ENCODE data around the gene KLHDC10.
"Not testable (repeated sequence)": the region's sequence is repeated elsewhere in the genome, so short reads cannot be mapped to it uniquely, and the experiment has no call there.

KLHDC10 gene

DNA sequence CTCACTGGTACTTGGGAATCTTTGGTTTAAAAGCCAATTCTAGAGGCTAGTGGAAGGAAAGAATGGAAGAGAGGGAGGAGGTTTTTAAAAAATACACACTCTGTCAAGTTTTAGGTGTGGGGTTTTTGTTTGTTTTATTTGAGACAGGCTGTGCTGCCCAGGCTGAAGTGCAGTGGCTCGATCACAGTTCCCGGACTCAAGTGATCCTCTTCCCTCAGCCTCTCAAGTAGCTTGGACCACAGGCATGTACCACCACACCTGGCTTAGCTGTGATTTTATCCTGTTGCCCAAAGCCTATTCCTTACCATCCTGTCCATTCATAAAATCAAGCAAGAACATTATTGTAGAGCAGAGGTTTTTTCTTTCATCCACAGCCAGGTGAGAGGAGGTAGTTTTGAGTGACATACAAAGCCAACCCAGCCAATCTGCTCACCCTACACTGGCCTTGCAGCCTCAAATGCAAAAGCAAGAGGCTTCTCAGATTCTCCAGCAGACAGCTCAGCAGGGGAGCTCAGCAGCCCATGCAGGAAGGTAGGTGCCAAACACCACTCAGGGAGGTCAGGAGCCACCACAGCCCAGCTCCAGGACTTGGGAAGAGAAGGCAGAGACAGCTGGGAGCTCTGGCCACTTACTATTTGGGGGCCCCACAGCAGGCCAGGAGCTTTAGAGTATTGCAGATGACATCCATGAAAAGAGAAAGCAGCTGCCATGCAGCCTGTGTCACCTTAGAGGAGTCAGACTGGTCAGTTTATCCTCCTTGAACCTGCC, 69.0 kb downstream of the KLHDC10 start:
- H3K27me3 ChIP-seq (ENCODE audit: control insufficient read depth, insufficient read depth, low read length), result no peaks in the 10 kb centered on the region
- no peak overlapping the region for H3K9ac ChIP-seq (ENCODE audit: low read length)
- no peaks in the 10 kb centered on the region for H3K9me3 ChIP-seq (ENCODE audit: control insufficient read depth, low read length)
- H3K36me3 ChIP-seq (ENCODE audit: control insufficient read depth, insufficient read depth, low read length), result no peaks in the 10 kb centered on the region
- H3K4me3 ChIP-seq (ENCODE audit: low read length), result no peak overlapping the region
- peaks cover 17% of the 10 kb centered on the region for H3K4me1 ChIP-seq (ENCODE audit: control insufficient read depth, insufficient read depth, low read length)

DNA sequence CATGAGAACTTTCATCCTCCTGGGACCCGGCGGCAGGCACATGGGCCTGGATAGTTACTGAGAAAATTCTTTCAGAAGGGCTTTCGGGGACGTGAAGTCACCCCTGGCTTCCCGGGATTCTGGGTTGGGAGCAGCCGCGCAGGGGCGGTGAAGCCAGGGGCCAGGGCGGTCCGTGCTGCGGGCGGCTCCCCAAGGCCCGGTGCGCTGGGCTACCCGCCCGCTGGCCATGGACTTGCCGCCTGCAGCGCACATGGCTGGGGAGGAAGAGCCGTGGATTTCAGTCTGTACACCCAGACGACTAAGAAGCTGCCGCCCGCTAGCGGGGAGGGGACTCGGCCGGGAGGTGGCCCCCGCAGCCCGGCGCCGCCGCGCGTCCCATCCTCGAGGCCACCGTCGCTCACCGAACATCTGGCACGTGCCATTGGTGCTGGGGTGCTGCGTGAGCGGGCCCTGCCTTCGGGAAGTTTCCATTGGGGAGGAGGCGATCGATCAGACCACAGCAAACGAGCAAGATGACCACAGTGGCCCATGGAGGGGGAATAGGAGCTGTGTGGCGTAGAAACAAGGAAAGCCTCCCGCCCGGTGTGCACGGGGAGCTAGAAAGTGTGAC, 70.3 kb downstream of the KLHDC10 start:
- Histone ChIP-seq H3K4me1 (ENCODE audit: control insufficient read depth, insufficient read depth, low read length) (peaks cover 17% of the 10 kb centered on the region), H3K9ac (ENCODE audit: low read length) (peak overlapping the region; percentile 96), H3K36me3 (ENCODE audit: control insufficient read depth, insufficient read depth, low read length) (no peaks in the 10 kb centered on the region), H3K27me3 (ENCODE audit: control insufficient read depth, insufficient read depth, low read length) (no peaks in the 10 kb centered on the region), H3K9me3 (ENCODE audit: control insufficient read depth, low read length) (no peaks in the 10 kb centered on the region), H3K4me3 (ENCODE audit: low read length) (peak overlapping the region; percentile 61)

DNA sequence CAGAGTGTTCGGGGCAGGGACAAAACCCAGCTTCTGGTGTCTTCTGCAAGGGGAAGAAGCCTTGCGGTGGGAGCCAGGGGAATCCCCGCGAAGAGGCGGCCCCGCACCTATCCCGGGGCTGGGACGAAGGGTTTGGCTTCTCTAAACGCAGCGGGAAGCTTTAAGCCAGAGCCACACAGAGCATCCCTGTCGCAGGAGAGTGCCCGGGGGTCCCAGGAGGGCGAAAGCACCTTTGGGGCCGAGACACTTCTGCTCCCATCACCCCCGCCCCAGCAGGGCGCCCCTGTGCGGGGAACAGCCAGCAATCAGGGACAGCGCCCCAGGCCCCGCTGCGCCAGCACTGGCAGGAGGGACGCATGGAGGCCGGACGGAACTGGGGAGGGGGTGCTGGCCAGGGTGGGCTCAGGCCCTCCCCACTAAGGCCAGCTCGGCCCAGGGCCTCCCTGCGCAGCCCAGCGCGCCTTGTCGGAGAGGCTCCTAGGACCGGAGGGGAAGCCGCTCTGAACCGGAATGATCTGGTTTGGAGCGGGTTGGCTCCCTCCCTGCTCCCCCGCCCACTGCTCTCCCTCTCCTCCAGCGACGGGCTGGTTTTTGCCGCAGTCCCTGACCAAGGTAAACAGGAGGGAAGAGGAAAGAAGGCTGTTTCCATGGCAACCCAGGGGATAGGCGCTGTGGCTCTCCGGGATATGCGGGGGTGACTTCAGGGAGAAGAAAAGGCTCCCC, 71.0 kb downstream of the KLHDC10 start:
- H3K27me3 ChIP-seq (ENCODE audit: control insufficient read depth, insufficient read depth, low read length), result no peaks in the 10 kb centered on the region
- H3K4me1 ChIP-seq (ENCODE audit: control insufficient read depth, insufficient read depth, low read length), result peaks cover 17% of the 10 kb centered on the region
- no peaks in the 10 kb centered on the region for H3K9me3 ChIP-seq (ENCODE audit: control insufficient read depth, low read length)
- peak overlapping the region; percentile 61 for H3K4me3 ChIP-seq (ENCODE audit: low read length)
- H3K36me3 ChIP-seq (ENCODE audit: control insufficient read depth, insufficient read depth, low read length), result no peaks in the 10 kb centered on the region
- peak overlapping the region; percentile 96 for H3K9ac ChIP-seq (ENCODE audit: low read length)

DNA sequence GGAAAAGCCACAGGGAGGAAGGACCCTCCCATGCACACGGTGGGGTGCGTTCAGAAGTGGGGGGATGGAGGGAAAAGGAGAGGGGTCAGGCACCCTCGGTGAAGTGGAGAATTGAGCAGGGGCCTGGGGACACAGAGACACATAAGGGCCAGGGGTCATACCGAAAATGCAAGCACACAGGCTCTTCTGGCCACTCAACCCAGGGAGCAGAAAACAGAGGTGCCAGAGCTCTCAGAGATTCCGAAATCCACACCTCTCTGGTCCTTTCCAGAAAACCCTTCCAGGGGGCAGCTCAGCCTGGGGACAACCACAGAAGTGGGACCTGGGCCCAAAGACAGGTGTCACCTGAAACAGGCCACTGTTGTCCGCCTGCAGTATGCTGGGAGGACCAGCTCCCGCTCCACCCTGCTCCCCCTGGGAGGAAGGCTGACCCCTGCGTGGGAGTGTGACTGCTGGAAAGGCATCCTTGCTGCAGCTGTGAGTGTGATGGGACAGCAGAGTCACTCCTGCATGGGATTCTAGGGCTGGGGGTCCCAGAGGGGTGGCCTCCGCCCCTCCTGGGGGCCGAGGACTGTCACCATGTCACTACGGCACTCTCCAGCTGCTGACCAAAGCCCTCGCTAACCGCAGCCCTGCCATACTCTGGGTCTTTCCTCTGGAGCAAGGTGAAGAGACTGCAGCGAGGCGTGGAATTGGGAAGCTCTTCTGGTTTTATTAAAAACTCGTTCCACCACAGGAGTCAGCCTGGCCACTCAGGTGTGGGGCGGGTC, 71.7 kb downstream of the KLHDC10 start:
- peak overlapping the region; percentile 61 for H3K4me3 ChIP-seq (ENCODE audit: low read length)
- no peaks in the 10 kb centered on the region for H3K27me3 ChIP-seq (ENCODE audit: control insufficient read depth, insufficient read depth, low read length)
- H3K36me3 ChIP-seq (ENCODE audit: control insufficient read depth, insufficient read depth, low read length), result no peaks in the 10 kb centered on the region
- peak overlapping the region; percentile 96 for H3K9ac ChIP-seq (ENCODE audit: low read length)
- H3K9me3 ChIP-seq (ENCODE audit: control insufficient read depth, low read length), result no peaks in the 10 kb centered on the region
- H3K4me1 ChIP-seq (ENCODE audit: control insufficient read depth, insufficient read depth, low read length), result peaks cover 17% of the 10 kb centered on the region

DNA sequence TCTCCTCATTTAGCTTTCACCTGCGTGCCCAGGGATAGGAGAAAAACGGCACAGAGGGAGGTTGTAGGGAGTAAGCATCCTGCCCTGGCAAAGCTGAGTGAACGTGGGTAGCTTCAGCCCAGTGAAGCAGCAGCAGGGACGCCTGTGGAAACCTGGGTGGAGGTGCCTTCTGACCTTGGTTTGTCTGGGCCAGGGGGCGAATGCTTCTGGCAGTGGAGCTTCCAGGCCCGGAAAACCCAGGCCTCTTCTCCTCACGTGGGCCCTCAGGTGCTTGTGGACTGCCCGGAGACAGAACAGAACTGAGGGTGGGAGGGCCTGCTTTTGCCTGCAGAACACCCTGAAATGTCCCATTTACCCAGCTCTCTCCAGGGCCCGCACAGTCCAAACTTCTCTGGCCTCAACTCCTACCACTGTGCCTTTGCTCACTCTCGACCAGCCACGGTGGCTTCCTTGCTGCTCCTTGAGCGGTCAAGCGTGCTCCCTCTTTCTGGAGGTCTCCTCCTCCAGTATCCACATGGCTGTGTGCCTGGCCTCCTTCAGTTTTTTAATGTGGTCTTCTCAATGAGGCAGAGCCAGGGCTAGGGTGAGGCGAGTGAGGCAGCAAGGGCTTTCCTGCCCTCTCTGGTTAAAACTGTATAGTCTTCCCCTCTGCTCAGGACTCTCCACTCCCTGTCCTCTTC, 72.5 kb downstream of the KLHDC10 start:
- Histone ChIP-seq H3K4me1 (ENCODE audit: control insufficient read depth, insufficient read depth, low read length) (peaks cover 17% of the 10 kb centered on the region), H3K9ac (ENCODE audit: low read length) (peak overlapping the region; percentile 31), H3K27me3 (ENCODE audit: control insufficient read depth, insufficient read depth, low read length) (no peaks in the 10 kb centered on the region), H3K36me3 (ENCODE audit: control insufficient read depth, insufficient read depth, low read length) (no peaks in the 10 kb centered on the region), H3K9me3 (ENCODE audit: control insufficient read depth, low read length) (no peaks in the 10 kb centered on the region), H3K4me3 (ENCODE audit: low read length) (no peak overlapping the region)

DNA sequence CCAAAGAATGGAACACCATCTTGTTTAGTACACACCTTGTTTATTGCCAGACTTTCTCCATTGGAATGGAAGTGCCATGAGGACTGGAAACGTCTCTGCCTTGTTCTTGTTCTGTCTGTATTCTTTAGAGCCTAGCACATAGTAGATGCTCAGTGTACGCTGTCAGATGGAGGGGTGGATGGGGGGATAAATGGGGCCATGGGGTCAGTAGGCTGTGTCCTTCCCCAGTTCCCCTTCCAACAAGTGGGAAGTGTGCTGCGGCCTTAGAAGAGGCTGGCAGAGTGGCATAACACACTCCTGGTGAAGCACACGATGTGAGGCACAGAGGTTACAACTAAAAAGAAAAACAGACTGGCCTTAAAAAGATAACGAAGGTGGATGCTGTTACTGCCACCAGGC, 73.0 kb downstream of the KLHDC10 start:
- peaks cover 17% of the 10 kb centered on the region for H3K4me1 ChIP-seq (ENCODE audit: control insufficient read depth, insufficient read depth, low read length)
- H3K36me3 ChIP-seq (ENCODE audit: control insufficient read depth, insufficient read depth, low read length), result no peaks in the 10 kb centered on the region
- no peaks in the 10 kb centered on the region for H3K27me3 ChIP-seq (ENCODE audit: control insufficient read depth, insufficient read depth, low read length)
- no peaks in the 10 kb centered on the region for H3K9me3 ChIP-seq (ENCODE audit: control insufficient read depth, low read length)
- no peak overlapping the region for H3K4me3 ChIP-seq (ENCODE audit: low read length)
- H3K9ac ChIP-seq (ENCODE audit: low read length), result no peak overlapping the region

DNA sequence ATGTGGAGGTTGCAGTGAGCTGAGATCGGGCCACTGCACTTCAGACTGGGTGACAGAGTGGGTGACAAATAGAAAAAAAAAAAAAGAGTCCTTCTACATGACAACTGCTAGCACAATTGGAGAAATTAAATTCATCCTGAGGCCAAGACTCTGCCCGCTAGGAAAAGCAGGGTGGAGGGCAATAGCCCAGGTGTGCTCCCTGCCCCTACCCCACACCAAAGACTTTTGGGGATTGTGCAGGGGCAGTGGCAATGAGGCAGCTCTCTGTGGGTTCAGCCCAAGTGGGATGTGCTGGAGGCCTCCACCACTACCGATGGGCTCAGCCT, 73.6 kb downstream of the KLHDC10 start:
- H3K36me3 ChIP-seq (ENCODE audit: control insufficient read depth, insufficient read depth, low read length), result no peaks in the 10 kb centered on the region
- H3K9me3 ChIP-seq (ENCODE audit: control insufficient read depth, low read length), result no peaks in the 10 kb centered on the region
- H3K4me3 ChIP-seq (ENCODE audit: low read length), result no peak overlapping the region
- H3K4me1 ChIP-seq (ENCODE audit: control insufficient read depth, insufficient read depth, low read length), result peaks cover 17% of the 10 kb centered on the region
- H3K27me3 ChIP-seq (ENCODE audit: control insufficient read depth, insufficient read depth, low read length), result no peaks in the 10 kb centered on the region
- no peak overlapping the region for H3K9ac ChIP-seq (ENCODE audit: low read length)

DNA sequence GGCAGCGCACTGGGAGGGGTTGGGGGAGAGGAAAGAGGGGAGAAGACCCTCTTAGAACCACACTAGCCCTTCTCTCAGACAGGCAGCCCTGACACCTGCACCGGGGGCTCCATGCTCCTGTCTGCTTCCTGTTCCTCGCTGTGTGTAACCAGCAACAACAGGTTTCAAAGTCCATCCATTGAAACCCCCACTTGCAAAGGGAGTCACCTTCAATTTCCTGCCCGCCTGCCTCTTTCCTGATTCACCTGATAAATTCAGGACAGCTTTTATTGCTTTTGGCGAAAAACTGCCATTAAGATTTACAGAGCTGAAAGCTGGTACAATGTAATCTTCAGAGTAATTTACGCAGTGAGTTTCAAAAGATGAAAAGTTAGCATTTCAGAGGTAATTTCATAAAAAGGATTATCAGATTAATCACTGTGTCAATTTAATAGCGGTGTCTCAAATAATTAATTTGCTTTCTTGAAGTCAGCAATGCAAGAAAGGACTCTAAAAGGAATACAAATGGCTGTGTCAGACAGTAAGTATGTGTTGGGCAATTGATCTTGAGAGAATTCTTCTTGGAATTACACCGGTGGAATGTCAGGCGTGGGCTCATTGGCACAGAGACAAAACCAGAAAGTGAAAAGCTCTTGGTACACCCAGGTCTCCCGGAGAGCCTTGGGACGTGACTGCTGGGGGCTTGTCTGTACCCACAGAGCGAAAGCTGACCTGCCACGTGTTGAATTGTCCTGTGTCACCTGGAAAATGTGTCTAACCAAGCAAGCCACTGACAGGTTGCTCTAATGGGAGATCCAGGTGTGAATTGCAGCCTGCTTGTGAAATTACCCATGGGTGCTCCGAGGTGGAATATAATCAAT, 74.2 kb downstream of the KLHDC10 start:
- Histone ChIP-seq H3K4me3 (ENCODE audit: low read length) (no peak overlapping the region), H3K4me1 (ENCODE audit: control insufficient read depth, insufficient read depth, low read length) (peaks cover 17% of the 10 kb centered on the region), H3K36me3 (ENCODE audit: control insufficient read depth, insufficient read depth, low read length) (no peaks in the 10 kb centered on the region), H3K9me3 (ENCODE audit: control insufficient read depth, low read length) (no peaks in the 10 kb centered on the region), H3K9ac (ENCODE audit: low read length) (no peak overlapping the region), H3K27me3 (ENCODE audit: control insufficient read depth, insufficient read depth, low read length) (no peaks in the 10 kb centered on the region)

DNA sequence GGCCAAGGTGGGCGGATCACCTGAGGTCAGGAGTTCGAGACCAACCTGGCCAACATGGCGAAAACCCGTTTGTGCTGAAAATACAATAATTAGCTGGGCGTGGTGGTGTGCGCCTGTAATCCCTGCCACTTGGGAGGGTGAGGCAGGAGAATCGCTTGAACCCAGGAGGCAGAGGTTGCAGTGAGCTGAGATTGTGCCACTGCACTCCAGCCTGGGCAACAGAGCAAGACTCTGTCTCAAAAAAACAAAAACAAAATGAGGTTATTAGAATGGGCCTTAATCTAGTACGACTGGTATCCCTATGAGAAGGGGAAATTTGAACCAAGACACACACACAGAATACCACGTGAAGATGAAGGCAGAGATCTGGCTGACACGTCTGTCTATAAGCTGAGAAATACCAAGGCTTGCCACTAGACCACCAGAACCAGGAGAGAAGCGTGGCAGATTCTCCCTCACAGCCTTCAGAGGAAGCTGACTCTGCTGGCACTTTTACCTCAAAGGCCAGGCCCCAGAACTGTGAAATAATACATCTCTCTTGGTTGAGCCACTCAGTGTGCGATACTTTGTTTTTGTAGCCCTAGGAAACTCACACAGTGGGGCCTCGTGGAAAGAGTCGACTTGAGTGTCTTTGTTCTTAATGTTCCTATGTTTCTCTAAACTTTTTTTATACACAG, 75.2 kb downstream of the KLHDC10 start:
- Histone ChIP-seq H3K4me1 (ENCODE audit: control insufficient read depth, insufficient read depth, low read length) (peaks cover 17% of the 10 kb centered on the region), H3K4me3 (ENCODE audit: low read length) (no peak overlapping the region), H3K36me3 (ENCODE audit: control insufficient read depth, insufficient read depth, low read length) (no peaks in the 10 kb centered on the region), H3K27me3 (ENCODE audit: control insufficient read depth, insufficient read depth, low read length) (no peaks in the 10 kb centered on the region), H3K9me3 (ENCODE audit: control insufficient read depth, low read length) (no peaks in the 10 kb centered on the region), H3K9ac (ENCODE audit: low read length) (no peak overlapping the region)

DNA sequence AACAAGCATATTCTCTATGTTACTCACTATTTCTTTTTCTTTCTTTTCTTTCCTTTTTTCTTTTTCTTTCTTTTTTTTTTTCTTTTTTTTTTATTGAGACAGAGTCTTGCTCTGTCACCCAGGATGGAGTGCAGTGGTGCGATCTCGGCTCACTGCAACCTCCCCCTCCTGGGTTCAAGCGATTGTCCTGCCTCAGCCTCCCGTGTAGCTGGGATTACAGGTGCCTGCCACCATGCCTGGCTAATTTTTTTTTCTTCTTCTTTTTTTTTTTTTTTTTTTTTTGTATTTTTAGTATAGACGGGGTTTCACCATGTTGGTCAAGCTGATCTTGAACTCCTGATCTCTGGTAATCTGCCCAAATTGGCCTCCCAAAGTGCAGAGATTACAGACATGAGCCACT, 75.8 kb downstream of the KLHDC10 start:
- not testable (repeated sequence) for H3K27me3 ChIP-seq (ENCODE audit: control insufficient read depth, insufficient read depth, low read length); H3K36me3 ChIP-seq (ENCODE audit: control insufficient read depth, insufficient read depth, low read length); H3K4me3 ChIP-seq (ENCODE audit: low read length); H3K9me3 ChIP-seq (ENCODE audit: control insufficient read depth, low read length); H3K9ac ChIP-seq (ENCODE audit: low read length)
- H3K4me1 ChIP-seq (ENCODE audit: control insufficient read depth, insufficient read depth, low read length), result peaks cover 12% of the 10 kb centered on the region
